ENCODE data around the gene USP3. TPM values are rescaled to one million over a fixed set of nuclear protein-coding genes. Genes with fewer than 3 reads are reported as not detected.

Gene USP3
- total and polyA plus RNA-seq, 9 of the 15 experiments (the other 6 are each of a cell fraction or from before 2014, with no cell fraction given) = 17.3 to 54.3 (median 34.8) TPM

DNA sequence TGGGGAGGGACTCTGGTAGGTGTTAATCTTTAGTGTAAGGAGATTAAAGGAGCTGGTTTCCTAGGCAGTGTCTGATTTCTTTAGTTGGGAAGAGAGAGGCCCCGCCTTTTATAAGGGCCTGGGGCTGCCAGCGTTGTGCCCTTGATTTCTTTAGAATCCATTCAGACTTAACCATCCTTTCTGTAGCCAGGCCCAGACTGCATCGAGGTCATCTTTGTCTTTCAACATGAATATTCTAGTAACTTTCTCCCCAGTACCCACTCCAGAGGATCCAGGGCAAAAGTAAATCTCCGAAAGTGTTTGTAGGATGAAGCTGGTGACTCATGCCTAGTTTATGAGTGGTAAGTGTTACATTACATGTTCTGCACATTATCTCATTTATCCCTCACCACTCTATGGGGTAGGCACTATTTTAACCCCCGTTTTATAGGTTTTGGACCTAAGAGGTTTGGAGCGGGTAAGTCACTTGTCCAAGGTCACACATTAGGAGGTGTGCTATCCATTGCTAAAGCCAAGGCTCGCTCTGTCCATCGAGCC is 11.8 kb upstream of the USP3 start (continued):
- no peak for TF ChIP-seq TRIM28 (IDR thresholded peaks at IDR 0.05)
- TF ChIP-seq ZNF224 (CRISPR knock-in tag; IDR thresholded peaks at IDR 0.05) = no peak
- TF ChIP-seq ZNF347 (CRISPR knock-in tag; IDR thresholded peaks at IDR 0.05; ENCODE audit: low read depth) = no peak

- peaks cover 0 to 10% of the 10 kb centered on the region in 2 experiments; a peak in 4 of 5 replicates for H3K4me1 ChIP-seq (replicated peaks in 1 of 2; ENCODE audit: control insufficient read depth in 2 of 2, insufficient read depth in 2 of 2, low read length in 2 of 2)
- H4K20me1 ChIP-seq (replicated peaks; ENCODE audit: control insufficient read depth, insufficient read depth, low read length) = no peaks in the 10 kb centered on the region
- H3K4me2 ChIP-seq (ENCODE audit: insufficient read depth, low read length) = no peak overlapping the region
- ChIA-PET CTCF (ENCODE audit: low intra/inter-chr PET ratio) (no interaction called here), POLR2A (interaction anchor here (1.1 kb wide), 1 partner anchor 11 kb away, joined by 4 read pairs; the partner anchor contains the start of gene USP3)
- DNase-seq (ENCODE audit: extremely low read depth in 1 of 4, low spot score in 3 of 4) = no peak
- TF ChIP-seq PML (IDR thresholded peaks at IDR 0.05; ENCODE audit: low read length) (no peak), ZZZ3 (IDR thresholded peaks at IDR 0.05) (no peak), JUN (IDR thresholded peaks at IDR 0.05; ENCODE audit: borderline replicate concordance, low read depth, low read length) (no peak), JUN (CRISPR knock-in tag; IDR thresholded peaks at IDR 0.05; ENCODE audit: borderline replicate concordance) (no peak), HEY1 (CRISPR knock-in tag; IDR thresholded peaks at IDR 0.05; ENCODE audit: borderline replicate concordance) (no peak), SNAPC5 (CRISPR knock-in tag; IDR thresholded peaks at IDR 0.05) (no peak), RBM17 (IDR thresholded peaks at IDR 0.05; ENCODE audit: borderline replicate concordance, low read depth, low read length) (no peak), RBBP5 (IDR thresholded peaks at IDR 0.05; ENCODE audit: borderline replicate concordance, insufficient read depth, low read length, poor library complexity, severe bottlenecking) (no peak), RAD51 (IDR thresholded peaks at IDR 0.05; ENCODE audit: borderline replicate concordance, low read depth) (no peak), SREBF2 (CRISPR knock-in tag; IDR thresholded peaks at IDR 0.05) (no peak), SMAD1 (IDR thresholded peaks at IDR 0.05; ENCODE audit: low read depth, low read length, partially characterized antibody) (no peak), TEAD1 (CRISPR knock-in tag; IDR thresholded peaks at IDR 0.05) (no peak), RBM39 (optimal IDR thresholded peaks at IDR 0.05; ENCODE audit: low read depth, low read length) (no peak)
- TF ChIP-seq, protein P1, sequence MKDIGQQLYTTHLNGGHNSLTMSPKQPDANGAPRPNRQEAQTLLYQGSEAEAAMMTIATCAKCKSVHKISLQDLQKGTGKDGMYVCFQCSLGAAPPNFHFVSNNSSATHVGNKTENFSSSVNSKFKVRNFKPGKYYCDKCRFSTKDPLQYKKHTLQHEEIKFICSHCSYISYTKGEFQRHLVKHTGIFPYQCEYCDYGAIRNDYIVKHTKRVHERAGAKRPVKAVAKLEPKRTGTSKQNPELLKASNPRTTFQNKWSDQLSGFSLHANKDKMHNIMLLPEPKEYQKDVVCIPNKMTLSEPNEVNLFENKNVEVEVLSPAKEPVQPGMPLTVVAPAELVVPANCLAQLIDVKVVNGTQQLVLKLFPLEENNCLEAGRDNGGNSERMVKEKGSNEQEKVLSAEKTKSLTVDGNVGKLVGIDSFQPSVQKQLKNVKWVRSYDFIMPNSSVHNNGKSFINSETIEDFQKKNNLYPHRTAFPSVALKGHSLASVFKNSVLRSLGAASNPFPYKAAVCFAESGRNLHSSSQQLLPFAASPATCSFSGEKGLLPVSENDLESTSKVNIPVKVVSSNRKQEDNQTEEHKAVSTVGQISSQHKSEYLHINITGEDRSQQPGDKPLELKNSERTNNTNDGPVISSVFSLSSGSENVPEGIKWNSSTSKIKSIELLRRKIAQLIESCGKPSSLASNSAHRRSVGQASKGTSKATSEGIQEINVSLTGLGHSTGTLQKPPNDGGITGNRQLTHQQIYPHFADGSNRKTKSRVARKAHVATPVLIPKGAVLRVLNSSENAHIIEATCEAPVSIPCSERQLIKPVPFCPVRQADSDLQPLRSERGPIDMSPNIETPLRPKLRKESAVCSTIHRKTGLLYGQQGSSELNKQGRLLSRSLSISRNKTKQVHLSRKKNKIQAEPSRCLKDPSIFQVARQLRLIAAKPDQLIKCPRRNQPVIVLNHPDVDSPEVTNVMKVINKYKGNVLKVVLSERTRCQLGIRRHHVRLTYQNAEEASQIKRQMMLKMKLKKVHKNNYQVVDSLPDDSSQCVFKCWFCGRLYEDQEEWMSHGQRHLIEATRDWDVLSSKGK (CRISPR knock-in tag; IDR thresholded peaks at IDR 0.05) = no peak
- H3K79me2 ChIP-seq (ENCODE audit: control insufficient read depth, insufficient read depth, low read length) = no peaks in the 10 kb centered on the region
- H3K27me3 ChIP-seq (ENCODE audit: control insufficient read depth in 2 of 2, insufficient read depth in 2 of 2, low read length in 2 of 2) = no peaks in the 10 kb centered on the region
- no peaks in the 10 kb centered on the region for H3K36me3 ChIP-seq (ENCODE audit: control insufficient read depth, insufficient read depth, low read length)
- no peaks in the 10 kb centered on the region for H3K9me3 ChIP-seq (replicated peaks; ENCODE audit: control insufficient read depth, insufficient read depth, low read depth, low read length)
- H3K9me1 ChIP-seq (ENCODE audit: control insufficient read depth, insufficient read depth, low read length) = no peaks in the 10 kb centered on the region
- H3K27ac ChIP-seq (ENCODE audit: extremely low read depth, low read depth, low read length) = no peak overlapping the region
- no peak overlapping the region for H2AFZ ChIP-seq (ENCODE audit: low read depth, low read length)
- H3K4me3 ChIP-seq = no peak overlapping the region
- in situ Hi-C loops (cut with MboI) (no loop called here), intact Hi-C loops (cut with micrococcal nuclease) (no loop called here)
- no peak overlapping the region for H3K9ac ChIP-seq (ENCODE audit: insufficient read depth in 1 of 2, low read depth in 2 of 2, low read length in 2 of 2)
- BruUV-seq (replicated peaks) = no TSS peak
- no peak for ATAC-seq
- WGBS (ENCODE audit: insufficient coverage, low coverage, missing lambda C conversion rate) = 15% methylated on average over 2 of the region's 2 CpGs
- FAIRE-seq = no peak
Measured at GRCh38 chr15:63493436-63493835, 11.0 kb upstream of the USP3 start.

Measured in K562 (cell line).